Measurements from ENCODE around the gene CDAN1.

- TF ChIP-seq CTCF (IDR thresholded peaks at IDR 0.05; ENCODE audit: insufficient read depth, low read depth, low read length) (no peak), EZH2 (IDR thresholded peaks at IDR 0.05; ENCODE audit: insufficient read depth, low read length) (no peak)
Measured at GRCh38 chr15:42727750-42728381, 9.1 kb downstream of the CDAN1 start.
